GM12878 (cell line): ENCODE data around the gene PLP2. TPM values are rescaled to one million over a fixed set of nuclear protein-coding genes. Genes with fewer than 3 reads are reported as not detected.

Experiments used
- ATAC-seq: fragments of 200-7000 bp; cut with Tn5 transposase; 3 replicates; pipeline ENCODE4 v1.9.1; 2020; ENCODE audit warnings: mild to moderate bottlenecking, moderate library complexity
- BruUV-seq: library from RNA; stranded (reverse); fragments of 400-500 nt; replicated peaks from 2 replicates; lab custom pipeline; 2021; lab: Mats Ljungman, UMichigan
- CTCF ChIA-PET: fragments of 300-600 bp; sonication (Branson Sonifier 250); formaldehyde crosslinking; extraction: SDS; loops from one replicate; lab custom pipeline; 2021; ENCODE audit warnings: inconsistent platforms; lab: Yijun Ruan, JAX
- POLR2A ChIA-PET: fragments of 350-600 bp; formaldehyde crosslinking; extraction: SDS; loops from one replicate; lab custom pipeline; 2021; ENCODE audit warnings: inconsistent platforms; lab: Charles Lee
- RAD21 ChIA-PET: fragments of 300-600 bp; sonication (Branson Sonifier 250); formaldehyde crosslinking; loops from one replicate; lab custom pipeline; 2023; ENCODE audit warnings: antibody characterized with exemption; ENCODE audit not compliant: unreplicated experiment; lab: Charles Lee
- SMC1A ChIA-PET: fragments of 300-600 bp; sonication (Branson Sonifier 250); formaldehyde crosslinking; loops from one replicate; lab custom pipeline; 2023; ENCODE audit not compliant: unreplicated experiment, uncharacterized antibody; lab: Charles Lee
- DNase-seq: peaks from one replicate; pipeline ENCODE4 v3.0.0-alpha.2; 2011; ENCODE audit warnings: low read depth, low spot score
- FAIRE-seq: peaks from 3 replicates; lab custom pipeline; 2011; peaks lifted over from hg19 to GRCh38; lab: Jason Lieb, UNC
- H2AFZ ChIP-seq: 2 replicates; pipeline ENCODE4 v1.6.0; 2011; ENCODE audit warnings: low read depth, low read length, control low read depth; ENCODE audit not compliant: control insufficient read depth
- H3K27ac ChIP-seq: 2 replicates; pipeline ENCODE4 v1.5.1; 2011; ENCODE audit warnings: control low read depth; ENCODE audit not compliant: control insufficient read depth, insufficient read depth
- H3K27me3 ChIP-seq, 2 experiments: replicated peaks in 1 of 2; 2 replicates each; pipeline versions ENCODE4 v1.6.0 to v1.6.1; 2011; ENCODE audit warnings: low read length in 1 of 2; ENCODE audit not compliant: control insufficient read depth in 2 of 2, insufficient read depth in 2 of 2
- H3K36me3 ChIP-seq, 2 experiments: 2 replicates each; pipeline ENCODE4 v1.5.1; 2011; ENCODE audit warnings: low read length in 1 of 2; ENCODE audit not compliant: control insufficient read depth in 2 of 2, insufficient read depth in 2 of 2
- H3K4me1 ChIP-seq: 2 replicates; pipeline ENCODE4 v1.6.1; 2011; ENCODE audit warnings: mild to moderate bottlenecking, low read length, moderate library complexity, mixed read lengths; ENCODE audit not compliant: control insufficient read depth, insufficient read depth
- H3K4me2 ChIP-seq: 2 replicates; pipeline ENCODE4 v1.6.0; 2011; ENCODE audit warnings: control low read depth; ENCODE audit not compliant: control insufficient read depth, insufficient read depth
- H3K4me3 ChIP-seq: fragments of 200-600 bp; sonication (generic); 2 replicates; pipeline ENCODE4 v1.5.1; 2016
- H3K79me2 ChIP-seq: 2 replicates; pipeline ENCODE4 v1.6.0; 2011; ENCODE audit warnings: low read length; ENCODE audit not compliant: control insufficient read depth, insufficient read depth
- H3K9ac ChIP-seq: 2 replicates; pipeline ENCODE4 v1.8.0; 2011; ENCODE audit warnings: low read length, control low read depth, mixed read lengths; ENCODE audit not compliant: control insufficient read depth, insufficient read depth
- H3K9me3 ChIP-seq: replicated peaks from 3 replicates; pipeline ENCODE4 v1.5.1; 2011; ENCODE audit warnings: mild to moderate bottlenecking, low read length; ENCODE audit not compliant: control insufficient read depth, insufficient read depth
- H4K20me1 ChIP-seq: 2 replicates; pipeline ENCODE4 v1.6.0; 2011; ENCODE audit not compliant: control insufficient read depth, insufficient read depth
- BACH1 ChIP-seq: fragments of 450-650 bp; IDR thresholded peaks from 2 replicates; pipeline ENCODE4 v1.6.1; 2017; ENCODE audit warnings: mild to moderate bottlenecking, borderline replicate concordance
- CBFB ChIP-seq: IDR thresholded peaks from 2 replicates; pipeline ENCODE4 v1.6.1; 2016; ENCODE audit warnings: antibody characterized with exemption, low read depth
- CEBPB ChIP-seq, 2 experiments: fragments of 150-350 bp in 1 of 2; IDR thresholded peaks; 2 replicates each; pipeline ENCODE4 v1.6.1; 2012 to 2014; ENCODE audit warnings: low read depth in 2 of 2, low read length in 2 of 2, borderline replicate concordance in 1 of 2, inconsistent platforms in 1 of 2
- CHD2 ChIP-seq: IDR thresholded peaks from 2 replicates; pipeline ENCODE4 v1.6.1; 2011; ENCODE audit warnings: low read depth, low read length, improper control_type of control experiment, borderline replicate concordance
- HCFC1 ChIP-seq: fragments of 150-350 bp; IDR thresholded peaks from 2 replicates; pipeline ENCODE4 v1.6.1; 2014; ENCODE audit warnings: low read length
- KAT2A ChIP-seq: conservative IDR thresholded peaks from 2 replicates; pipeline ENCODE4 v1.6.1; 2011; ENCODE audit warnings: low read depth, low read length; ENCODE audit not compliant: control insufficient read depth
- MTA3 ChIP-seq: IDR thresholded peaks from 2 replicates; pipeline ENCODE4 v1.6.1; 2012; ENCODE audit warnings: low read length, inconsistent platforms, borderline replicate concordance
- TAF1 ChIP-seq: IDR thresholded peaks from 2 replicates; pipeline ENCODE4 v1.6.1; 2011; ENCODE audit warnings: mild to moderate bottlenecking, low read depth, low read length, borderline replicate concordance
- TARDBP ChIP-seq: IDR thresholded peaks from 2 replicates; pipeline ENCODE4 v1.6.1; 2016; ENCODE audit warnings: borderline replicate concordance
- TBL1XR1 ChIP-seq: IDR thresholded peaks from 2 replicates; pipeline ENCODE4 v1.6.1; 2012; ENCODE audit warnings: low read depth, low read length, improper control_type of control experiment
- YBX1 ChIP-seq: fragments of 450-650 bp; IDR thresholded peaks from 2 replicates; pipeline ENCODE4 v1.6.1; 2016; ENCODE audit warnings: antibody characterized with exemption
- WGBS: methylation state at CpG from one replicate; pipeline ENCODE4 v1.1.6; 2016; ENCODE audit warnings: low lambda C conversion rate; ENCODE audit not compliant: insufficient replicate concordance, insufficient coverage; ENCODE audit errors: missing lambda C conversion rate; 5-methylcytosine and 5-hydroxymethylcytosine counted together
- in situ Hi-C: fragments of 300-500 bp; cut with MboI; formaldehyde crosslinking; loops from 9 replicates; pipeline ENCODE4 v1.14.3; 2018; ENCODE audit warnings: mixed read lengths
- intact Hi-C: fragments of 100-400 bp; cut with micrococcal nuclease; formaldehyde crosslinking; loops from one replicate; pipeline ENCODE4 v1.14.2; 2022; ENCODE audit not compliant: unreplicated experiment
- polyA plus RNA-seq, 11 experiments: library from polyadenylated mRNA; depleted of rRNA in 4 of 11; unstranded in 6 of 11; stranded (reverse) in 5 of 11; fragments of >200 nt; fragmentation: Nextera tagmentation in 4 of 11; fragmentation: Illumina TruSeq in 1 of 11; extraction: Ambion mirVana in 4 of 11; extraction: Trizol in 1 of 11; gene quantifications; 1 replicate in 1 of 11; 2 replicates in 10 of 11; pipeline versions ENCODE4 v1.2.1 to v1.2.3, GENCODE V29; 2011 to 2016; ENCODE audit warnings: inconsistent platforms in 2 of 11, missing spikeins in 2 of 11, low read depth in 1 of 11
- total RNA-seq, 4 experiments: library from RNA; depleted of rRNA in 3 of 4; stranded (reverse); fragments of >200 nt in 3 of 4; fragmentation: Illumina TruSeq in 1 of 4; extraction: Trizol in 1 of 4; gene quantifications; 2 replicates each; pipeline versions ENCODE4 v1.2.1 to v1.2.3, GENCODE V29; 2013 to 2021
- TF ChIP-seq, protein P1 (sequence below): fragments of 450-650 bp; IDR thresholded peaks from 2 replicates; pipeline ENCODE4 v1.6.1; 2016; ENCODE audit warnings: mild to moderate bottlenecking
- TF ChIP-seq, protein P2 (sequence below): fragments of 450-650 bp; formaldehyde crosslinking; IDR thresholded peaks from 2 replicates; pipeline ENCODE4 v1.4.0; 2022; ENCODE audit warnings: mild to moderate bottlenecking, moderate library complexity
- TF ChIP-seq, protein P3 (sequence below): fragments of 450-650 bp; conservative IDR thresholded peaks from 2 replicates; pipeline ENCODE4 v1.6.1; 2017; ENCODE audit warnings: mild to moderate bottlenecking, moderate library complexity
- TF ChIP-seq, protein P4 (sequence below): IDR thresholded peaks from 2 replicates; pipeline ENCODE4 v1.6.1; 2011; ENCODE audit warnings: low read depth, low read length, improper control_type of control experiment, borderline replicate concordance

The PLP2 gene
- total and polyA plus RNA-seq, 10 of the 15 experiments (the other 5 are each of a cell fraction or from before 2014, with no cell fraction given): 56.6 to 177 (median 99.3) TPM

GRCh38 chrX:49172280-49172780 is 632 bp downstream of the PLP2 start:
- no peak for FAIRE-seq
- Histone ChIP-seq H3K4me3 (peak overlapping the region; percentile 73), H3K4me1 (peaks cover 14% of the 10 kb centered on the region; the same call in 1 of the 2 replicates), H2AFZ (peak overlapping the region; percentile 47; the same call in 1 of the 2 replicates), H3K27me3 (no peaks in the 10 kb centered on the region), H3K79me2 (peaks cover 6% of the 10 kb centered on the region), H3K9me3 (no peaks in the 10 kb centered on the region; the same call in 2 of the 3 replicates), H3K9ac (peak overlapping the region; percentile 73), H3K36me3 (no peaks in the 10 kb centered on the region; a peak in 2 of 4 replicates), H3K27ac (peak overlapping the region; percentile 62), H3K4me2 (peak overlapping the region; percentile 81), H4K20me1 (no peaks in the 10 kb centered on the region)
- peak; percentile 87 for ATAC-seq
- ChIA-PET POLR2A (interaction anchor here (0.6 to 1.6 kb wide), 4 partner anchors 14 to 170 kb away, joined by 3 to 7 read pairs (median 4); partner anchors contain the start of gene GRIPAP1), CTCF (interaction anchor here (0.7 to 2.4 kb wide), 5 partner anchors 12 to 233 kb away, joined by 3 to 8 read pairs (median 3); no protein-coding TSS in a partner anchor), RAD21 (interaction anchor here (0.6 to 1.9 kb wide), 4 partner anchors 12 to 89 kb away, joined by 3 to 5 read pairs (median 3); no protein-coding TSS in a partner anchor), SMC1A (interaction anchor here (2.6 kb wide), 1 partner anchor 18 kb away, joined by 7 read pairs; no protein-coding TSS in a partner anchor)
- in situ Hi-C loops (no loop called here), intact Hi-C loops (no loop called here)
- WGBS: 31% methylated on average over 23 of the region's 37 CpGs
- no TSS peak for BruUV-seq
- DNase-seq: no peak
- TF ChIP-seq MTA3 (no peak), HCFC1 (no peak), TAF1 (no peak), BACH1 (no peak), CEBPB (IDR thresholded peaks at IDR 0.05; ENCODE audit: borderline replicate concordance in 1 of 2, low read depth in 2 of 2, low read length in 2 of 2) (no peak), TARDBP (no peak), CBFB (no peak), YBX1 (no peak), TBL1XR1 (no peak), KAT2A (no peak), CHD2 (no peak)
- TF ChIP-seq, protein P1, sequence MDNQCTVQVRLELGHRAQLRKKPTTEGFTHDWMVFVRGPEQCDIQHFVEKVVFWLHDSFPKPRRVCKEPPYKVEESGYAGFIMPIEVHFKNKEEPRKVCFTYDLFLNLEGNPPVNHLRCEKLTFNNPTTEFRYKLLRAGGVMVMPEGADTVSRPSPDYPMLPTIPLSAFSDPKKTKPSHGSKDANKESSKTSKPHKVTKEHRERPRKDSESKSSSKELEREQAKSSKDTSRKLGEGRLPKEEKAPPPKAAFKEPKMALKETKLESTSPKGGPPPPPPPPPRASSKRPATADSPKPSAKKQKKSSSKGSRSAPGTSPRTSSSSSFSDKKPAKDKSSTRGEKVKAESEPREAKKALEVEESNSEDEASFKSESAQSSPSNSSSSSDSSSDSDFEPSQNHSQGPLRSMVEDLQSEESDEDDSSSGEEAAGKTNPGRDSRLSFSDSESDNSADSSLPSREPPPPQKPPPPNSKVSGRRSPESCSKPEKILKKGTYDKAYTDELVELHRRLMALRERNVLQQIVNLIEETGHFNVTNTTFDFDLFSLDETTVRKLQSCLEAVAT: no peak
- TF ChIP-seq, protein P2, sequence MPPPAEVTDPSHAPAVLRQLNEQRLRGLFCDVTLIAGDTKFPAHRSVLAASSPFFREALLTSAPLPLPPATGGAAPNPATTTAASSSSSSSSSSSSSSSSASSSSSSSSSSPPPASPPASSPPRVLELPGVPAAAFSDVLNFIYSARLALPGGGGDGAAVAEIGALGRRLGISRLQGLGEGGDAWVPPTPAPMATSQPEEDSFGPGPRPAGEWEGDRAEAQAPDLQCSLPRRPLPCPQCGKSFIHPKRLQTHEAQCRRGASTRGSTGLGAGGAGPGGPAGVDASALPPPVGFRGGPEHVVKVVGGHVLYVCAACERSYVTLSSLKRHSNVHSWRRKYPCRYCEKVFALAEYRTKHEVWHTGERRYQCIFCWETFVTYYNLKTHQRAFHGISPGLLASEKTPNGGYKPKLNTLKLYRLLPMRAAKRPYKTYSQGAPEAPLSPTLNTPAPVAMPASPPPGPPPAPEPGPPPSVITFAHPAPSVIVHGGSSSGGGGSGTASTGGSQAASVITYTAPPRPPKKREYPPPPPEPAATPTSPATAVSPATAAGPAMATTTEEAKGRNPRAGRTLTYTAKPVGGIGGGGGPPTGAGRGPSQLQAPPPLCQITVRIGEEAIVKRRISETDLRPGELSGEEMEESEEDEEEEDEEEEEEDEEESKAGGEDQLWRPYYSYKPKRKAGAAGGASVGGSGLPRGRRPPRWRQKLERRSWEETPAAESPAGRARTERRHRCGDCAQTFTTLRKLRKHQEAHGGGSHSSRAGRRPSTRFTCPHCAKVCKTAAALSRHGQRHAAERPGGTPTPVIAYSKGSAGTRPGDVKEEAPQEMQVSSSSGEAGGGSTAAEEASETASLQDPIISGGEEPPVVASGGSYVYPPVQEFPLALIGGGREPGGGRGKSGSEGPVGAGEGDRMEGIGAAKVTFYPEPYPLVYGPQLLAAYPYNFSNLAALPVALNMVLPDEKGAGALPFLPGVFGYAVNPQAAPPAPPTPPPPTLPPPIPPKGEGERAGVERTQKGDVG: no peak
- TF ChIP-seq, protein P3, sequence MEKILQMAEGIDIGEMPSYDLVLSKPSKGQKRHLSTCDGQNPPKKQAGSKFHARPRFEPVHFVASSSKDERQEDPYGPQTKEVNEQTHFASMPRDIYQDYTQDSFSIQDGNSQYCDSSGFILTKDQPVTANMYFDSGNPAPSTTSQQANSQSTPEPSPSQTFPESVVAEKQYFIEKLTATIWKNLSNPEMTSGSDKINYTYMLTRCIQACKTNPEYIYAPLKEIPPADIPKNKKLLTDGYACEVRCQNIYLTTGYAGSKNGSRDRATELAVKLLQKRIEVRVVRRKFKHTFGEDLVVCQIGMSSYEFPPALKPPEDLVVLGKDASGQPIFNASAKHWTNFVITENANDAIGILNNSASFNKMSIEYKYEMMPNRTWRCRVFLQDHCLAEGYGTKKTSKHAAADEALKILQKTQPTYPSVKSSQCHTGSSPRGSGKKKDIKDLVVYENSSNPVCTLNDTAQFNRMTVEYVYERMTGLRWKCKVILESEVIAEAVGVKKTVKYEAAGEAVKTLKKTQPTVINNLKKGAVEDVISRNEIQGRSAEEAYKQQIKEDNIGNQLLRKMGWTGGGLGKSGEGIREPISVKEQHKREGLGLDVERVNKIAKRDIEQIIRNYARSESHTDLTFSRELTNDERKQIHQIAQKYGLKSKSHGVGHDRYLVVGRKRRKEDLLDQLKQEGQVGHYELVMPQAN: no peak
- TF ChIP-seq, protein P4, sequence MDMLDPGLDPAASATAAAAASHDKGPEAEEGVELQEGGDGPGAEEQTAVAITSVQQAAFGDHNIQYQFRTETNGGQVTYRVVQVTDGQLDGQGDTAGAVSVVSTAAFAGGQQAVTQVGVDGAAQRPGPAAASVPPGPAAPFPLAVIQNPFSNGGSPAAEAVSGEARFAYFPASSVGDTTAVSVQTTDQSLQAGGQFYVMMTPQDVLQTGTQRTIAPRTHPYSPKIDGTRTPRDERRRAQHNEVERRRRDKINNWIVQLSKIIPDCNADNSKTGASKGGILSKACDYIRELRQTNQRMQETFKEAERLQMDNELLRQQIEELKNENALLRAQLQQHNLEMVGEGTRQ: no peak
